Skin epidermis (tissue), 12 donors: ENCODE data around the gene WDFY2.
"Not testable (repeated sequence)": the region's sequence is repeated elsewhere in the genome, so short reads cannot be mapped to it uniquely, and the experiment has no call there.

Experiments
- H3K27ac ChIP-seq, 21 experiments: fragments of 200-600 bp; sonication (generic) in 11 of 21; one replicate each; pipeline ENCODE4 v1.5.0; 2020; ENCODE audit warnings: mild to moderate bottlenecking in 3 of 21, inconsistent platforms in 2 of 21, moderate library complexity in 2 of 21
- H3K4me3 ChIP-seq, 7 experiments: fragments of 200-600 bp; sonication (generic) in 2 of 7; one replicate each; pipeline ENCODE4 v1.5.0; 2020; ENCODE audit warnings: inconsistent platforms in 2 of 7, mild to moderate bottlenecking in 2 of 7, moderate library complexity in 1 of 7

Gene WDFY2

DNA sequence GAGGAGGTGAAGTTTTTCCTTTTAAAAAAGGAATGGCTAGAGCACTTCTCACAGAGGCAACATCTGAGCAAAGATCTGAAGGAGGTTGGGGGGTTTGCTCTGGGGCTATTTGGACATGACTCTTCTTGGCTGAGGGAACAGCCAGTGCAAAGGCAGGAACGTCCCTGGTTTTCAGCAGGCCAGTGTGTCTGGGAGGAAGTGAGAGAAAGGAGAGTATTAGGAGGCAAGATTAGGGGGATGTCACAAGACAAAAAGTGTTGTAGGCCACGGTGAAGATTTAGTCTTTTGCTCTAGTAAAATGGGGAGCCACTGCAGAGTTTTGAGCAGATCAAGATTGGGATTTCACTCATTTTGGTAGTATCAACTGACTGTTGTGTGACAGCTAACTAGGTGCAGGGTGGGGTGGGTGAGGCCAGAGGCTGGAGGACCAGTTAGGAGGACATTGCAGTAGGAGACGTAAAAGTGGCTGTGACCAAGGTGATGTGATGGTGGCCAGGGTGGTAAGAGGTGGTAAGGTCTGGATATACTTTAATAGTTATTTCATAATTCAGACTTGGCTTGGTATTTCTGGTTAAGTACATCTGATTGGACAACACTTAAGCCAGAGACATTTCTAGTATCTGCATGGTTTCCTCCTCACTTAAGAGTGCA, 40.6 kb downstream of the WDFY2 start:
- Histone ChIP-seq H3K4me3 (no peak overlapping the region), H3K27ac (peak overlapping the region in 1 of 21 experiments; percentile 10)

DNA sequence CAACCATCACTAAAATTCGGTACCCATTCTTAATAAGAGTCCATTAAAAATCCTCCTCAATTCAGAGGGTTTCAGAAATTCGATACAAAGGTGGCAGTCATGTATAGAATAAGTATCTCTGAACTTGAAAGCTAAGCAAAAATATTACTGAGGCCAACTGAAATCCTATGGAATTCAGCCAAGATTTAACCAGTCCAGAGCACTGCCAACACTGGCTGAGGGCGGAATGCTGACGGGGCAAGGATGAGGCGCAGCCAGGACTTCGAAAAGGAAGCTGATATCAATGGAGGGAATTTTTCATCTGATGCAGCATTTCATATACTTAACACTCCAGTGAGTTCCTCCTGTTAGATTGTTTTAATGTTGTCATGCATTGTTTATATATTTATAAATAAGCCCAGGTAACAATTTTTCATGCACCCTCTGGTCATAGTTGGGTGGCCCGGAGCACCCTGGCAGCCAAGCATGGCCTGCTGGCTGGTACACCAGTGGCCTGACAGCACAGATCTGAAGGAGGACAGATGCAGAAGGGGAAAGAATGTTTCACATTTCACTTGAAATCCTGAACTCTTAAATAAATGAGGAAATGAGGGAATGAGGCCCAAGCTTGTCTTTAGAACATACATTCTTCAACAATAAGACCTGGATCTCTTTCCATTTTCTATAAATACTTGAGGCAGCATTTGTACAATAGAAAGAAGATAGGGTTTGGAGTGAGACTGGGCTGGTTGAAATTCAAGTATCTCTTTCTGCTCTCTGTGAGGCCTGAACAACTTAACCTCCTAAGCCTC, 41.5 kb downstream of the WDFY2 start:
- no peak overlapping the region for H3K4me3 ChIP-seq
- H3K27ac ChIP-seq, result peak overlapping the region in 5 of 21 experiments; percentile 18 to 59 (median 41)

DNA sequence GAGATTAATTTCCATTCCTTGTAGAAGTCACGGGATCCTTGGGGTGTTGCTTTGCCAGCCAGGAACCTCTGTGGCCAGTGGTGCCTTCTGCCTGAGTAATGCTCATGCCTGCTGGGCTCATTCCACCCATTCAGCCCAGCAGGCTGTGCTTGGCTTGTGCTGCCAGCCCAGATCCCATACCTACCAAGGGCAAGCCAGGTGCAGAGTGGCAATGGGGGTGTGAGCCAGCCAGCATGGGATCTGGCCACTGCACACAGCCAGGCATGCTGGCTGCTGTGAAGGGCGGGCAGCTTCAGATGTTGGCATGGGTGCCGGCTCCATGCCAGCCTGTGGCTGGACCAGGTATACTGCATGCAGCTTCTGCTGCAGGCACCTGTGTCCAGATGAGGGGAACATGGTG, 42.5 kb downstream of the WDFY2 start:
- H3K27ac ChIP-seq, result peak overlapping the region in 4 of 21 experiments; percentile 5 to 24 (median 8)
- no peak overlapping the region for H3K4me3 ChIP-seq

- H3K27ac ChIP-seq, result peak overlapping the region in 1 of 21 experiments; percentile 8
- H3K4me3 ChIP-seq, result no peak overlapping the region
Measured at GRCh38 chr13:51628059-51628852, 44.0 kb downstream of the WDFY2 start.

GRCh38 chr13:51629491-51630287, 45.4 kb downstream of the WDFY2 start:
- Histone ChIP-seq H3K4me3 (no peak overlapping the region), H3K27ac (peak overlapping the region in 3 of 21 experiments; percentile 18 to 39 (median 20))

- peak overlapping the region in 3 of 21 experiments; percentile 9 to 37 (median 20) for H3K27ac ChIP-seq
- H3K4me3 ChIP-seq, result no peak overlapping the region
Measured at GRCh38 chr13:51630288-51630615, 46.0 kb downstream of the WDFY2 start.

DNA sequence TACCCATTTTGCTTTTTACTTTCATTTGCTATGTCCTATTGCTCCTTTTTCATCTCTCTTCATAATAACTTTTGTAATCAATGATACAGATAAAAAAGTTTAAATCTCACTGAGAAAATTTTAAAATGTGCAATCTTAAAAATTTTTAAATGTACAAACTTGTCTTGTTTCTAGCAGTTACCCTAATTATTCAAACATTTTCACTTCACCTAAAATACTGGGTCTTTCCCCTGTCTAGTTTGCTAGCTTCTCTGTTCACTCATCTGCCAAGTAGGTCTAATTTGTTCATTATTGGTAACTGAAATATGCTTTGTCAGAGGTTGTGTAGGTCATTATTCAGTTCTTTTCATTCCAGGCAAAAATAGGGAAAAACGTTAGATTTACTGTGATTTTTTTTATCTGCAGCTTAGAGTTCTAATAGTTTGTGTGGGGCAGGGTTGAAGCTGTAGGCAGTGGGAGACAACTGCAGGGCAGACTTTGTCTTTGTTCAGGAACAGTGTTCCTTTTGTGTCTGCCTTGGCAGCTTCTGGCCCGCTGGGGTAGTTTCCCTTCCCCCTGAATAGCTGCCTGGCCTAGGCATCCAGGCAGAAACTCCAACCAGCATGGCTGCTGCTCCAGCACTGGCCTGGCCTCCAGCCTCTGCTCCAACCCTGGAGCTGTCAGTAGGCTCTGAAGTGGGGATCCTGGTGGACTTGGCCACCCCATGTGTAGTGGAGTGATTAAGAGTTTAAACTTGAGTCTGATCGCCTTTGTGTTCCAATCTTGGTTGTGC, 48.5 kb downstream of the WDFY2 start:
- H3K27ac ChIP-seq, result peak overlapping the region in 15 of 21 experiments; percentile 1 to 65 (median 45)
- no peak overlapping the region for H3K4me3 ChIP-seq

GRCh38 chr13:51635137-51635878, 51.0 kb downstream of the WDFY2 start:
- H3K4me3 ChIP-seq, result no peak overlapping the region
- peak overlapping the region in 1 of 21 experiments; percentile 26 for H3K27ac ChIP-seq

DNA sequence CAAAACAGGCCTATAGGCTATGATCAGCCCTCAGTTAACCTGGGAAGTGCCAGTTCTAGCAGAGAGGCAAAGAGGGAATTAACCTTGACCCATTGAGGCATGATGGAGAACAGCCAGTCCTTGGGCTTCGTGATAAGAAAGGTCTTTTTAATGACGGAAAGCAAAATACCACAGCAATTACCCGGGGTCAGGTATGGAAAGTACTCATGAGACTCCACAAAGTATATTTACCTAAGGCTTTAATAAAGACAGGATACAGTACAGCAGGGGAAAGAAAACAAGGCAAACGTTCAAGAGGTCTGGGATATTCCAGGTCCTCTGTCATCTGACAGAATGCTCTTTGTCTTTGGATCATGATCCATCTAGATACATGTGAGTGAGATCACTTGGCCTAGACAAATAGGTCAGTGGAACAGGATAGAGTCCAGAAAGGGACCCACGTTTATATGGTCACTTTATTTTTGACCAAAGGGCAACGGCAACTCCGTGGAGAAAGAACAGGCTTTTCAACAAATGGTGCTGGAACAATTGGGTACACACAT, 52.2 kb downstream of the WDFY2 start:
- H3K27ac ChIP-seq, result peak overlapping the region in 1 of 21 experiments; percentile 24

GRCh38 chr13:51637852-51638215, 53.6 kb downstream of the WDFY2 start:
- H3K4me3 ChIP-seq, result no peak overlapping the region
- peak overlapping the region in 1 of 21 experiments; percentile 14 for H3K27ac ChIP-seq

More for the DNA sequence above, 52.2 kb downstream of the WDFY2 start:
- no peak overlapping the region for H3K4me3 ChIP-seq

DNA sequence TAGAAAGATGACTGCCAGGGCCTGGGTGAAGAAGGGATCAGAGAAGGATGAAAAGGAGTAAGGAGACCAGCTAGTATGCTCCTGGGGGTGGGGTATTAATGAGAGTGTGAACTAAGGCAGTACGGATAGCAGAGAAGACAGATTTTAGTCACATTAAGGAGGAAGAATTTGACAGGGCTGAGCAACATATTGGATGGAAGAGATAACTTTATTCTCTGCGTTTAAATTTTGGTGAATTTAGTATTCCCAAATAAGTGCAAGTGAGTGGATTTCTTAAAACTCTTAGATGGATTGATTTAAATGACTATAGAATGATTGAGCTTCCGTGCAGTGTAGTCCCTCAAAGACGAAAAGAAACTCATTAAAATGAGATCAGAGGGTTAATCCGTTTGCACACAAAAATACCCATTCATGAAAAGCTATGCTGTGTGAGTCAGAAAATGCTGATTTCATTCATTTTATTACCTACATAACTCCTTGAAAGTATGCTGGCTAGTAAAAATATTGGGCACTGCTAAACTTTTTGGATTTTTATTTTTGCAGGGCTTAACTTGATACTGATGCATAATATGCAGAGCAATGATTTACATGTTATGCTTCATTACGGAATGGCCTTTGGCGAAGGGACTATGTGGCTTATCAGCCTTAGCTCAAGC, 54.1 kb downstream of the WDFY2 start:
- H3K4me3 ChIP-seq, result no peak overlapping the region
- H3K27ac ChIP-seq, result peak overlapping the region in 1 of 21 experiments; percentile 14

DNA sequence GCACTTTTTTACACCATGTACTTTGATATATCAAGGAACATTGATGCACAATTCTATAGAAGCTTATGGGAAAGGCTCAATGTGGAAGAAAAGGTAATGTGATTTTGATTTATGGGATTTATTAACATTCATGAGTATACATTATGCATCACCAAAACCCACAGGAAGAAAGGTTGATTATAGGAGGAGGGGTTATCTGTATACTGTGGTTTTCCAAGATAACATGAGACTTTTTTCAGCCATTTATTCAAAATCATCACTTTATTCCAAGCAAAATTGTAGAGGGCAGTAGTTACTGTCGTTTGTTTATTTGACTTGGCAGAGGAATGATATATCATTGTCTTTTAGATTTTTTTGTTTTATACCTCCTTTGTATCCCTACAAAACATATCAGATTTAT, 54.9 kb downstream of the WDFY2 start:
- H3K27ac ChIP-seq, result no peak overlapping the region
- H3K4me3 ChIP-seq, result no peak overlapping the region

- H3K4me3 ChIP-seq, H3K27ac ChIP-seq: not testable (repeated sequence)
Measured at GRCh38 chr13:51640696-51641095, 56.4 kb downstream of the WDFY2 start.

DNA sequence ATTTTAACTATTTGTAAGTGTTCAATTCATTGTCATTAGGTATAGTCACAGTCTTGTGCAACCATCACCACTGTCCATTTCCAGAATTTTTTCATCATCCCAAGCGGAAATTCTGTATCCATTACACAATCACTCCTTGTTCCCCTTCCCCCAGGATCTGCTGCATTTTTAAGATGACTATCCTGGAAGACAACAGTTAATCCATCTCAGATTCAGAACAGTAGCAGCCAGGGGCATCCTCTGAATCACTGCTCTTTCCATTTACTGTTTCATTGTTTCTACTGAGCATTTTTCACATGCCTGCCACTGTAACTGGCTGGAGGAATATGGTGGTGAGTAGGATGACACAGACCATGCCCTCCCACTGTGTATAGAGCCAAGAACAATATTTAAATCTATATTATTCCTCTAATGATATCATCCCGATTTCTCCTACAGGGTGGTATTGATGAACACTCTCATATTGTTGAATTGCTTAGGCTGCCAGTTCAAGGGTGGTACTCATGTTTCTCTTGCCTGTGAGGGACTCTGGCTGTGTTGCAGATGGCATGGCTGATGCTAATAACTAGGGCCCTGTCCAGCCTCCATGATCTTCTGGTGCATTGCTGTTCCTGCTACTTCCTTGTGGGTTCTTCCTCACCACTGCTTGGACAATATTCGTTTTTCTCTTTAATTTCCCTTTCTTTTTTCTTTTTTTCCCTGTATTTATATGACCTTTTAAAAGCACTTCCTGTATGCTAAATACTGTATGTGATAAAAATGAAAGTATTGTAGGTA, 59.0 kb downstream of the WDFY2 start:
- H3K4me3 ChIP-seq, result no peak overlapping the region
- peak overlapping the region in 10 of 21 experiments; percentile 11 to 77 (median 39) for H3K27ac ChIP-seq

- Histone ChIP-seq H3K4me3 (no peak overlapping the region), H3K27ac (peak overlapping the region in 9 of 21 experiments; percentile 15 to 77 (median 43))
Measured at GRCh38 chr13:51643882-51644281, 59.6 kb downstream of the WDFY2 start.

GRCh38 chr13:51644654-51645053, 60.4 kb downstream of the WDFY2 start:
- Histone ChIP-seq H3K4me3 (no peak overlapping the region), H3K27ac (peak overlapping the region in 14 of 21 experiments; percentile 2 to 78 (median 59))
